Hypothalamus (tissue), 51 donors: ENCODE data around the gene YPEL3.
A peak's percentile ranks its signal among the peaks of the same experiment; 100 is the strongest.
"Not testable (repeated sequence)": the region's sequence is repeated elsewhere in the genome, so short reads cannot be mapped to it uniquely, and the experiment has no call there.

Source experiments
- DNase-seq, 51 donors: peaks; one replicate each; lab custom pipeline; 2025; lab: John Stamatoyannopoulos, UW

YPEL3 gene

GRCh38 chr16:30096105-30096861 lies at the start of gene YPEL3:
Gene YPEL3 (minus strand): TSS chr16:30096213. CDS start chr16:30095482, 731 bp downstream.
- DNase-seq, result peak; percentile 45 to 96 (median 87)

- no peak for DNase-seq
These were observed 49.6 kb upstream of the YPEL3 start for GRCh38 chr16:30145657-30146056.

GRCh38 chr16:30144917-30145316 lies 48.9 kb upstream of the YPEL3 start:
- DNase-seq, result no peak

- DNase-seq, result no peak
These were observed 48.0 kb upstream of the YPEL3 start for GRCh38 chr16:30144017-30144416.

- no peak for DNase-seq
These were observed 47.3 kb upstream of the YPEL3 start for GRCh38 chr16:30143347-30143702.

GRCh38 chr16:30142672-30143346 lies 46.8 kb upstream of the YPEL3 start:
- DNase-seq, result no peak

GRCh38 chr16:30141750-30142149 lies 45.7 kb upstream of the YPEL3 start:
- no peak for DNase-seq

- DNase-seq, result no peak
These were observed 43.8 kb upstream of the YPEL3 start for GRCh38 chr16:30139583-30140481.

- DNase-seq, result peak in 8 of 51 donors; percentile 3 to 28 (median 6)
These were observed 41.9 kb upstream of the YPEL3 start for GRCh38 chr16:30137897-30138296.

- no peak for DNase-seq
These were observed 41.1 kb upstream of the YPEL3 start for GRCh38 chr16:30136971-30137605.

GRCh38 chr16:30132591-30132990 lies 36.6 kb upstream of the YPEL3 start:
- no peak for DNase-seq

- no peak for DNase-seq
These were observed 36.0 kb upstream of the YPEL3 start for GRCh38 chr16:30131869-30132475.

GRCh38 chr16:30127993-30128392 lies 32.0 kb upstream of the YPEL3 start:
- DNase-seq, result no peak

GRCh38 chr16:30125690-30126089 lies 29.7 kb upstream of the YPEL3 start:
- not testable (repeated sequence) for DNase-seq

GRCh38 chr16:30124985-30125379 lies 29.0 kb upstream of the YPEL3 start:
- DNase-seq, result no peak

GRCh38 chr16:30122604-30123160 lies 26.7 kb upstream of the YPEL3 start:
- DNase-seq, result peak in 12 of 51 donors; percentile 36 to 78 (median 60)

- peak in 17 of 51 donors; percentile 2 to 23 (median 12) for DNase-seq
These were observed 25.9 kb upstream of the YPEL3 start for GRCh38 chr16:30121741-30122571.

- no peak for DNase-seq
These were observed 24.5 kb upstream of the YPEL3 start for GRCh38 chr16:30120340-30121105.
